Measurements from ENCODE around the gene PCDHA10. TPM values are rescaled to one million over a fixed set of nuclear protein-coding genes. Genes with fewer than 3 reads are reported as not detected.
"Not testable (repeated sequence)": the region's sequence is repeated elsewhere in the genome, so short reads cannot be mapped to it uniquely, and the experiment has no call there.

The PCDHA10 gene
- total RNA-seq, result 0.30 TPM
- long read RNA-seq, result 0 reads

GRCh38 chr5:140855772-140856674 is at the start of gene PCDHA10:
Gene PCDHA10 (plus strand): TSS chr5:140855897. CDS start chr5:140856049, 152 bp downstream.
- intact Hi-C loops (cut with DNase I), result loop anchor here (10.0 kb wide), 1 partner anchor 189 kb away; no protein-coding TSS in a partner anchor

GRCh38 chr5:140806834-140807775 is 48.6 kb upstream of the PCDHA10 start, which contains the start of gene PCDHA4:
Gene PCDHA4 (plus strand): TSS chr5:140807068.
- intact Hi-C loops (cut with DNase I), result no loop called here
- DNase-seq (ENCODE audit: low spot score), result no peak

More at GRCh38 chr5:140855772-140856674, at the start of gene PCDHA10:
- no peak for DNase-seq (ENCODE audit: low spot score)

GRCh38 chr5:140808241-140808888 is 47.3 kb upstream of the PCDHA10 start:
- intact Hi-C loops (cut with DNase I); DNase-seq (ENCODE audit: low spot score): not testable (repeated sequence)

GRCh38 chr5:140808889-140809291 is 46.8 kb upstream of the PCDHA10 start:
- no peak for DNase-seq (ENCODE audit: low spot score)
- intact Hi-C loops (cut with DNase I), result no loop called here

- no peak for DNase-seq (ENCODE audit: low spot score)
- intact Hi-C loops (cut with DNase I), result no loop called here
Measured at GRCh38 chr5:140821375-140822280, 34.1 kb upstream of the PCDHA10 start, which contains the start of gene PCDHA5. Gene PCDHA5 (plus strand): TSS chr5:140821613.

GRCh38 chr5:140822281-140822629 is 33.4 kb upstream of the PCDHA10 start:
- DNase-seq (ENCODE audit: low spot score), result no peak

GRCh38 chr5:140822969-140823368 is 32.7 kb upstream of the PCDHA10 start:
- intact Hi-C loops (cut with DNase I); DNase-seq (ENCODE audit: low spot score): not testable (repeated sequence)

More at GRCh38 chr5:140822281-140822629, 33.4 kb upstream of the PCDHA10 start:
- intact Hi-C loops (cut with DNase I), result no loop called here

- intact Hi-C loops (cut with DNase I), result no loop called here
- DNase-seq (ENCODE audit: low spot score), result no peak
Measured at GRCh38 chr5:140823475-140823874, 32.2 kb upstream of the PCDHA10 start.

- no peak for DNase-seq (ENCODE audit: low spot score)
- intact Hi-C loops (cut with DNase I), result no loop called here
Measured at GRCh38 chr5:140827704-140828361, 27.9 kb upstream of the PCDHA10 start, which contains the start of gene PCDHA6. Gene PCDHA6 (plus strand): TSS chr5:140827960. CDS start chr5:140828092, 132 bp downstream.

GRCh38 chr5:140828362-140828737 is 27.3 kb upstream of the PCDHA10 start:
- no peak for DNase-seq (ENCODE audit: low spot score)
- intact Hi-C loops (cut with DNase I), result no loop called here

GRCh38 chr5:140829511-140830501 is 25.9 kb upstream of the PCDHA10 start:
- intact Hi-C loops (cut with DNase I); DNase-seq (ENCODE audit: low spot score): not testable (repeated sequence)

- intact Hi-C loops (cut with DNase I), result no loop called here
- no peak for DNase-seq (ENCODE audit: low spot score)
Measured at GRCh38 chr5:140833993-140834392, 21.7 kb upstream of the PCDHA10 start, which contains the start of gene PCDHA7. Gene PCDHA7 (plus strand): TSS chr5:140834269. CDS start chr5:140834384, 115 bp downstream.

- DNase-seq (ENCODE audit: low spot score); intact Hi-C loops (cut with DNase I): not testable (repeated sequence)
Measured at GRCh38 chr5:140834439-140835008, 21.2 kb upstream of the PCDHA10 start.

- no peak for DNase-seq (ENCODE audit: low spot score)
- intact Hi-C loops (cut with DNase I), result no loop called here
Measured at GRCh38 chr5:140835622-140836510, 19.8 kb upstream of the PCDHA10 start.

All from cardiac septum (tissue), 1 donor.